Uterus (tissue), 2 donors: Measurements from ENCODE around the gene LAMB3.

Experiments used
- CTCF ChIP-seq, 4 experiments: fragments of 200-600 bp in 2 of 4; fragments of 450-650 bp in 2 of 4; sonication (generic) in 2 of 4; IDR thresholded peaks; one replicate each; pipeline ENCODE4 v1.5.1; 2016 to 2019; ENCODE audit warnings: antibody characterized with exemption in 4 of 4, mild to moderate bottlenecking in 2 of 4, moderate library complexity in 1 of 4
- POLR2A ChIP-seq, 2 donors: fragments of 450-650 bp; IDR thresholded peaks; one replicate each; pipeline ENCODE4 v1.6.1; 2016; ENCODE audit warnings: antibody characterized with exemption in 2 of 2, mild to moderate bottlenecking in 1 of 2, moderate library complexity in 1 of 2

GRCh38 chr1:209686322-209686721 lies 34.1 kb upstream of the LAMB3 start:
- TF ChIP-seq CTCF (IDR thresholded peaks at IDR 0.05) = no peak
- TF ChIP-seq POLR2A (IDR thresholded peaks at IDR 0.05) = no peak
